Measurements from ENCODE around the gene CCSER1.
"Not testable (repeated sequence)": the region's sequence is repeated elsewhere in the genome, so short reads cannot be mapped to it uniquely, and the experiment has no call there.

CCSER1 gene

DNA sequence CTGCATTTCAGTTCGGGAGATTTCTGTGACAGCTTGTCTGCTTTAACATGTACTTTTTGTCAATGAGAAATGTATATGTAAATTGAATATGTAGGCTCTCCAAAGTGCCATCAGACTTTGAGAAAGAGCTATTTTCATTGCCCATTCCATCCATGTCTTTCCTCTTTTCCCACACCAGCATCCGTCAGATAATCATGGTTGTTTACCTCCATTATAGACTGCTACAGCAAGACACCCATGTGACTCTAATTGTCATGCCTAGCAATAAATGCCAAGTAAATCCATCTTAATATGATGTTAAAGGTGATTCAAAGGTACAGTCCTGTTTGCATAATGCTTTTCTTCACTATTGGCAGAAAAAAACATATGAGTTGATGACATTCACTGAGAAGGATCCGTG lies 1157.3 kb downstream of the CCSER1 start:
- no peak for DNase-seq (ENCODE audit: low spot score)

GRCh38 chr4:91285487-91285886 lies 1158.3 kb downstream of the CCSER1 start:
- DNase-seq (ENCODE audit: low spot score): no peak

DNA sequence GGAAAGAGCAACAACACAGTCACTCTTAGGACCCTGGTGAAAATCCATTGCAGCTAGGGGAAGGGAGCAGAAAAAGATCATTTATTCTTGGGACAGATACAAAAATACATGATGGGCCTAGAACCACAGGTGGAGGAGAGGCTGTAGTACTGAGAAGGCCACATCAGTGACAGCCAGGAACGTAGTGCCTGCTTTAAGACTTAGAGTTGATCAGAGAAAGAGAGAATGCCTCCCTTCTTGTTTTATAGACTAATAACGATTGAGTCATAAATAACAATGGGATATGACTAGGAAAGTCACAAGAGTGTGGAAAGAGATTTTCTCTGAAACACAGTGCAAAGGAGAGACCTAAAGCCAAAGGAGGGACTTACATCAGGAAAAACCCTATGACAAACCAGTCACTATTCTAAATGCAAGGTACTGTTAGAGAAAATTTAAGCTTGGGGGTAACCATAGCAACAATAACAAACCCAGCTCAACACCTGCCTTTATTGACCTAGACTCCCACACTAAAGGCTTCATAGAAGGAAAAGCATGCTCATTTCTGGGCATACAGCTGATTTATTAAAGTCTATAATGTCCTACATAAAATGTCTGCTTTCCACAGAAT lies 1161.6 kb downstream of the CCSER1 start:
- DNase-seq (ENCODE audit: low spot score): peak; percentile 9

- DNase-seq (ENCODE audit: low spot score): no peak
Observed at GRCh38 chr4:91298156-91298700, 1171.0 kb downstream of the CCSER1 start.

GRCh38 chr4:91298824-91299223 lies 1171.6 kb downstream of the CCSER1 start:
- no peak for DNase-seq (ENCODE audit: low spot score)

DNA sequence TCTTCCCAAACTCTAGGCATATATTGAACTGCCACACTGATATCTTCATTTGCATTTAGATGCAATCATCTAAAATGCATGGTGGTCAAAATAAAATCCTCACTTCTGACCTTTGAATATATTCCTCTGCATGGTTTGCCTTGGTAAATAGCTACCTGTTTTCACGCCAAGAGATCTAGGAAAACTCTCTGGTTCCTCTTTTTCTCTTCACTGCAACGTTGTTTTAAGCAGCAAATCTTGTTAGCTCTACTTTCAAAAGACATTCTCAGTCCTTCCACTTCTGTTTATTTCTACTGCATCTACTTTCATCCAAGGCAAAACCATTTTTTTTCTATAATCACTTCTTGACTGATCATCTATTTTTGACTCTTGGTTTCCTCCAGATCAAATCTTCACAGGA lies 1174.9 kb downstream of the CCSER1 start:
- DNase-seq (ENCODE audit: low spot score): no peak

GRCh38 chr4:91304292-91304691 lies 1177.1 kb downstream of the CCSER1 start:
- DNase-seq (ENCODE audit: low spot score): no peak

GRCh38 chr4:91317434-91317833 lies 1190.2 kb downstream of the CCSER1 start:
- no peak for DNase-seq (ENCODE audit: low spot score)

- peak; percentile 25 for DNase-seq (ENCODE audit: low spot score)
Observed at GRCh38 chr4:91319556-91320268, 1192.5 kb downstream of the CCSER1 start.

DNA sequence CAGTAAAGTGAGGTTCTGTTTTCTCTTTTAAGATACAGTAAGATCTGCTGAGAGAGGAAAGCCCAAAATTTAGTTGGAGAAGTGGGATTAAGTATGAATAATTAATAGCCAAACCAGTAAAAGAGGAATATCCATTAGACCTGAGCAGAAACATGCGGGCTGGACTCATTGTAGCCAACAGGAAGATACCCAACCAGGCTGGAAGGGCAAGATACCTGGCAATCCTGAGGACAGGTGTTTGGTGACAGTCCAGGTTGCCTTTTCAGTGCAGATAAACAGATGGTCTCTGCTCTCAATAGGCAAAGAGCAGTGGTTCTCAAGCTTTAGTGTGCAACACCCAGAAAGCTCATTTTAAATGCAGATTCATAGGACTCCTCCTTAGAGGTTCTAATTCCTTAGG lies 1195.8 kb downstream of the CCSER1 start:
- DNase-seq (ENCODE audit: low spot score): no peak

- peak; percentile 58 for DNase-seq (ENCODE audit: low spot score)
Observed at GRCh38 chr4:91325495-91325894, 1198.3 kb downstream of the CCSER1 start.

- not testable (repeated sequence) for DNase-seq (ENCODE audit: low spot score)
Observed at GRCh38 chr4:91326167-91326566, 1199.0 kb downstream of the CCSER1 start.

- peak; percentile 4 for DNase-seq (ENCODE audit: low spot score)
Observed at GRCh38 chr4:91330555-91331137, 1203.5 kb downstream of the CCSER1 start.

- no peak for DNase-seq (ENCODE audit: low spot score)
Observed at GRCh38 chr4:91340822-91341221, 1213.6 kb downstream of the CCSER1 start.

DNA sequence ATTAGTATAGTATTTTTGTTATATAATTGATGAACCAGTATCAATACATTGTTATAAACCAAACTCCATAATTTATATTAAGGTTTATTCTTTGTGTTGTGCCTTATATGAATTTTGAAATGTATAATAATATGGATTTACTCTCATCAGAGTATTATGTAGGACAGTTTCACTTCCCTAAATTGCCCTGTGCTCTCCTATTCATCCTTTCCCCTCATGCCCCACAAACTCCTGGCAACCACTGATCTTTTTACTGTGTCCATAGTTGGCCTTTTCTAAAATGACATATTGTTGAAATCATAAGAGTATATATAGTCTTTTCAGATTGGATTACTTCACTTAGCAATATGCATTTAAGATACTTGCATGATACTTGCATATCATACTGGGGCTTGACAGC lies 1218.4 kb downstream of the CCSER1 start:
- DNase-seq (ENCODE audit: low spot score): no peak

- DNase-seq (ENCODE audit: low spot score): peak; percentile 35
Observed at GRCh38 chr4:91356496-91356895, 1229.3 kb downstream of the CCSER1 start.

DNA sequence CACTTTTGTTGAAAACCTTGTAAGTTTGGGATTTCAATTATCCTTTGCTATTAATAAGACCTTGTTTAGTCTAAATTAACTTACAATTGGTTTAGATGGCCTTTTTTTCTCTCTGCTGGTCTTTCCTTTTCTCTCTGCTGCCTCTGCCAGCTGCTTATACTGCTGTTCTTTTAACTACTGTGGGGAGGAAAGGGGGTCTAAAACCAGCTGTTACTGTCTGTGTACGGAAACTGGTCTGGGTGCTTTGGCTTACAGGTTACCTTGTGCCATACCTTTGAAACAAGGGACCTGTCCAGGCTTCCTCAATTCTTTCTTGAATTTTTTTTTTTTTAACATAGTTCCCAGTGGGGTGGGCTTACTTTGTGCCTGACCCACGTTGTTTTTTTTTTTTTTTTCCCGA lies 1230.8 kb downstream of the CCSER1 start:
- peak; percentile 13 for DNase-seq (ENCODE audit: low spot score)

DNA sequence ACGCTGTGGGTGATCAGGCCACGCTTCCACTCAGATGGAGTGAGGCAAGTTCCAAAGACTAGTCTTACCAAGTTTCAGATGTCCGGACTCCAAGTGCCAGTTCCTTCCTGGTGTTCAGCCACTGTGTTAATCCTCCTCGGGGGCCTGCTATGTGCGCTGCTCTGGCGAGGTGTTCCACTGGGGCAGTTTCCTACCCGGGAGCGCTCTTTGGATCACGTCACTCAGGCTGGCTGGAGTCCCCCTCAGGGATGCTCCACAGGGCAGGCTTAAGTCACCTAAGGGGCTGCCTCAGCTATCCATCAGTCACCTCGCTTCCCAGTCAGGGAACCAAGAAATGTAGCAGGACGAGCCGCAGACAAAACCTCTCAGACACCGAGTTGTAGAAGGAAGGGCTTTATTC lies 1231.4 kb downstream of the CCSER1 start:
- DNase-seq (ENCODE audit: low spot score): peak; percentile 78

DNA sequence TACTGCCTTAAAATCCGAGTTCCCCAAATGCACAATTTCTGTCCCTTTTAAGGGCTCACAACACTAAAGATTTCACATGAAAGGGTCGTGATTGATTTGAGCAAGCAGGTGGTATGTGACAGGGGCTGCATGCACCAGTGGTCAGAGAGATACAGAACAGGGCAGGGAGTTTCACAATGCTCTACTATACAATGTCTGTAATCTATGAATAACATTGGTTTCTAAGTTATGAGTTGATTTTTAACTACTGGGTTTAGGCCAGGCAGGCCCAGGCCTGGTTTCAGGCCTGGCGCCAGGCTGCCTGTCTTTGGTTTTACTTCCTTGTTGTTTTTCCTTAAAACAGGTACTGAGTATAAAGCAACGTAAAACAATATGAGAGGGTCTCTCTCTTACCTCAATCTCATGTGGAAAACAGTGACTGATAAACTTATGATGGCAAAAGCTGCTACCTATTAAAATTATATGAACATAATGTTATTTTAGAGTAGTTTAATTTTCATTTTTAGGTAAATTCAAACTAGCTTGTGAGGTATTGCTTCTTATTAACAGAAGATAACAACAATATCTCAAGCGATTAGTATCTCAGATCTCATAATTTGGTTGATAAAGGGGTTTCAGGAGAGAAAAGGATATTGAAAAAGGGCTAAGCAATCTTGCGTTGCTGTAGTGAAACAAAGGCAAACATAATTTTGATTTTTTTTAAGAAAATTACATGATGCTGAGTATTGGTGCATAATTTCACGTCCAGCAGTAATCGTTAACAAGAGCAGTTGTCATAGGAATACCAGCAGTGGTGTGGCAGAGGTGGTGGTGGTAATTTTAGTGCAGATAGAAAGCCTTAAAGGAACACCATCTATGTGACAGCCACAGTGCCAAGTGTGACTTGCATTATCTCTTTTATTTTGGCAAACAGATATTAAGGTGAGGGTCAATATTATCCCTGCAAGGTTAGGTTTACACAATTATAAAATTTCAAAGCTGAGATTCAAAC lies 1232.1 kb downstream of the CCSER1 start:
- peak; percentile 82 for DNase-seq (ENCODE audit: low spot score)

- DNase-seq (ENCODE audit: low spot score): no peak
Observed at GRCh38 chr4:91362125-91362524, 1234.9 kb downstream of the CCSER1 start.

DNA sequence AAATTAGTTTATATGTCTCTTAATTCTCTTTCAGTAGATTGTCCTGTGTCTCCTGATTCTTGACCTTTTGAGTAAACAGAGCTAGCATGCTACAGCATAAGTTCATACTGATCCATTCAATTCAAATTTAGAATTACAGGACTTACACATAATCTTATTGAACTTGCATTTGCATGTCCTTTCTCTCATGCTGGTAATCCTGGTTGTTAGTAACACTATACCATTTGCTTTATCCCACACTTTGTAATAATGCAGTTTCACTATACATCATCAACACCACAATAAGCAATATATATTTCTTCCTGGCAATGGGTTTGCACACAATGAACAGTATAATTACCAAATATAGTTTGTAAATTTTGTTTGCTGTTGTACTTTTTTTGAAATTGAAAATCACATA lies 1239.4 kb downstream of the CCSER1 start:
- no peak for DNase-seq (ENCODE audit: low spot score)

- DNase-seq (ENCODE audit: low spot score): no peak
Observed at GRCh38 chr4:91369116-91369515, 1241.9 kb downstream of the CCSER1 start.

Measured in kidney tubule cell (primary cell).